ENCODE results near the gene RPS27.

RPS27 gene

DNA sequence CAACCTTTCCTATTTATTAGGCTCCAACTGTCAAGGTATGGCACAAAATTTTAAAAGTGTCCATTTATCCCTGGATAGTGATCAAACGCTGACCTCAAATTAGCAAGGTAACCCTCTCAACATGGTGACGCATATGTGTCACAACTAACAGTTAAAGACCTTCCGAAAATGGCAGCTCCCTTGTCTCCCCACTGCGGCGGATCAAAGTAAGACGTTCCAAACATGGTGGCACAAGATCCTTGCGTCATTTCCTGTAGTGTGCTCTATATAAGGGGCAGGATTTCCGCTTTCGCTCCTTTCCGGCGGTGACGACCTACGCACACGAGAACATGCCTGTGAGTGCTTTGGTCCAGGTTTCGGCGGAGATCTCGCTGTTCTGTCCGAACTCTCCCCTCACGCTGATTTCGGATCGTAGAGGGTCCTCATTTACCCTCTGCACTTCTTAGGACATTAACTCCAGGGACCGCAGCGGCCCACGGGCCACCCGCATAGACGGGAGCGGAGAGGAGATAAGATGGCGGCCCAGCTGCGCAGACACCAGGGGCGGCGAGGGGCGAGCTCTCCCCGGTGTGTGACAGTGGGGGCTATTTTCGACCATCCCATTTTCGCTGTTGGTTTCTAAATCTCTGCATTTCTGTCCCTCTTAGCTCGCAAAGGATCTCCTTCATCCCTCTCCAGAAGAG is at the start of gene RPS27:
Gene RPS27 (plus strand): TSS at position 295 of the 683 bp plus-strand sequence. CDS start 35 bp downstream, at position 330.
- no peak for TF ChIP-seq CTCF (IDR thresholded peaks at IDR 0.05; ENCODE audit: extremely low read depth, missing control alignments)
- DNase-seq (ENCODE audit: low spot score), result peak; percentile 92

DNA sequence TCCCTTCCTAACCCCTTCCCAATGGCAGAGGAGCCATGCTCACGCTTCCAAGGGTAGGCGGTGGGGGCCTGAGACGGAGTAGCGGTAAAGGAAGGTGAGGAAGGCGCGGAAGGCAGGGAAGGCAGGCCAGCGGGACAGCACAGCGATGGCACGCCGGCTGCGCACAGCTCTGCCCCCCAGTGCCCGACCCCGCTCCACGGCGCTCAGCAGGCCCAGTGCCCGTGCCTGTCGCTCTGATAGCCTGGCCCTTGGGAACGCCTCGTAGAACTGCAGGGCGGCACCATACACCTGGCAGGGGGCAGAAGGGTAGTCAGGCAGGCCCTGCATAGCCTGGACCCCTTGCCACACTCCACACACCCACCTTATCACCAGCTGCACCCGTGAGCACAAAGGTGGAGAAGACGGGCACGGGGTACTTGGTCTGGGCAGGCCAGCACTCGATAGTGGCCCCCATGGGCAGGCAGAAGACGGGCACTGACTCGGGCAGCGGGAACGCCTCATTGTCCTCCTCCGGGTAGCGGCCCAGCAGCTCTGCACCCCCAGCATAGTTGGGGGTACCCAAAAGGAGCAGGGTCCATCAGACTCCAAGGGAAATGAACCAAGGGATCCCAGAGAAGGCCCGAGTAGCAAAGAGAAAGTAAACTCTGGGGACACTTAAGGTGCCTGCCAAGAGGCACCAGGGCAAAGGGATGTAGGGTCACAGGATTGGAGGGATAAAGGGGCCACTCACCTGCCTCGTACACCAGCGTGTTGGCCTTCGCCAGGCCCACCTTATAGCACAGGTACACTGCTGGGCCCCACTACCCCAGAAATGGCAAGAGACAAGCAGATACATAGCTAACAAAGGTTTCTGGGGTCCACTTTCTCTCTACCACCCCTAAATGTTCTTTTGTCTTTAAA is 48.5 kb upstream of the RPS27 start:
- no peak for TF ChIP-seq CTCF (IDR thresholded peaks at IDR 0.05; ENCODE audit: extremely low read depth, missing control alignments)

DNA sequence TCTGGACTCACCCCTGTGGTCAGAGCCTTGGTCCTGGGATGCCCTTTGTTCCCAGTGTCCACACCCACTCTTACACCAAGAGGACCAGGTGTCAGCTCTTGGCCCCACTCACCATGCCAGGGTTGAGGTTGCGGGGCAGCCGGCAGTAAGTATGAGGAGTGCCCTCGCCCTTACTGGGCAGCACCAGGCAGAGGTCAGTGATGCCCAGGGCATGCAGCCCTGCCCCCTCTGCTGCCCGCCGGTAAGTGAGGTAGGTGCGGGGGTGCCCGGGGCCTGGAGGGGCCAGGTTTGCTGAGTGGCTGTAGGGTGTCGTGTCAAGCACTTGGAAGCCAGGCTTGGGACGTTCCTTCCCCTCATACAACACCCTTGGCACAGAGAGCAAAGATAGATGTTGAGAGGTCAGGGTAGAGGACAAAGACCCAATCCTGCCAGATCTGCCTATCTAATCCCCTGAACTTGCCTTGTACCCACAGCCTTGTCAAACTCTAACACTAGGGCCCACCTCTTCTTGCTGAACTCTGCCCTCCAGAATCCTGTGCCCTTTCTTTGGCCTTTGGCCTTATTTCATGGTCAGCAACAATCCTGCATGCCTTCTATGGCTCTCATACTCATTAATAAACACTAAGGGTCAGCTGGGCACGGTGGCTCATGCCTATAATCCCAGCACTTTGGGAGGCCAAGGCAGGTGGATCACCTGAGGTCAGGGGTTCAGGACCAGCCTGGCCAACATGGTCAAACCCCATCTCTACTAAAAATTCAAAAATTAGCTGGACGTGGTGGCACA is 47.6 kb upstream of the RPS27 start:
- DNase-seq (ENCODE audit: low spot score), result no peak
- no peak for TF ChIP-seq CTCF (IDR thresholded peaks at IDR 0.05; ENCODE audit: extremely low read depth, missing control alignments)

More for the DNA sequence above, 48.5 kb upstream of the RPS27 start:
- no peak for DNase-seq (ENCODE audit: low spot score)

GRCh38 chr1:153944005-153944826 is 46.3 kb upstream of the RPS27 start:
- no peak for TF ChIP-seq CTCF (IDR thresholded peaks at IDR 0.05; ENCODE audit: extremely low read depth, missing control alignments)
- DNase-seq (ENCODE audit: low spot score), result no peak

DNA sequence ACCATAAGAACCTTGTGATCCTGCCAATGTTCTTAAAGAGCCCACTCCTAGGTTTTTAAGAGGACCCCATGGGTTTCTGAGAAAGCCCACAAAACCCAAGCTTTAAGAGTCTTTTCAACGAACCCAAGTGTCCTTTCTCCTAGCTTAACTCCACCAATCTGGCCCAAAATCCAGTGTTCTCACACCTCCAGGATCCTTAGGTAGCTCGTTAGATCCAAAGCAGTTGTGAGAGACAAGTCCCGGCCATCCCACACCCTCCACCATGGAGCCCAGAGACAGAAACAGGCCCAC is 45.8 kb upstream of the RPS27 start:
- TF ChIP-seq CTCF (IDR thresholded peaks at IDR 0.05; ENCODE audit: extremely low read depth, missing control alignments), result no peak
- DNase-seq (ENCODE audit: low spot score), result no peak

DNA sequence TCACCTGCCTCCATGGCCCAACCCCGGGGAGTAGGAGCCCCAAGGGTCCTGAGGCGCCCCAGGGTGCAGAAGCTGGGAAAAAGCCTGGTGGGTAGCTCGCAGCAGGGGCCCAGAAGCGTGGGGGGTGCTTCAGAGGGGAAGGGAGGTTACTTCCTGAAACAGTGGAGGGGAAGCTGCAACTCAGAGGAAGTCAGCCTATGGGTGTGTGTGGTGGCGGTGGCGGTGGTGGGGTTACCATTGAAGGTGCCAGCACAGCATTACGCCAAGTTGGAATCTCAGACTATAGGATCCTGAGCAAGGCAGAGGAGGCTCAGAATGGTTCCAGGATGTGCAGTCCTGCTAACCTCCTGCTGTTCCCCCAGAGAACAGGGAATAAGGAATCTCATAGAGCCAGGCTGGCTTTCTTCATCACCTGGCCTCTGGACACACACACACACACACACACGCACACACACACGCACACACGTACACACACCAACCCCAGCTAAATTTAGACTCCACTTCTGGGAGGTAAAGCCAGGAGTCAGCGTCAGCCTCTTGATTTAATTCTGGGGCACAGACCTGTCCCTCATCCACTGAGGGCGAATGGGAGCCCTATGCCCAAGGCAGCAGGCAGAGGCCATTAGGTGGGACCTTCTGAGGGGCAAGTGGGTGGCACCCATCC is 45.3 kb upstream of the RPS27 start:
- TF ChIP-seq CTCF (IDR thresholded peaks at IDR 0.05; ENCODE audit: extremely low read depth, missing control alignments), result no peak
- DNase-seq (ENCODE audit: low spot score), result peak; percentile 88
